GM12878 (cell line): Measurements from ENCODE around the gene SQSTM1. TPM values are rescaled to one million over a fixed set of nuclear protein-coding genes. Genes with fewer than 3 reads are reported as not detected.

Experiments used
- BCL11A ChIP-seq: IDR thresholded peaks from 2 replicates; pipeline ENCODE4 v1.6.1; 2011; ENCODE audit warnings: low read depth, low read length
- CBFB ChIP-seq: IDR thresholded peaks from 2 replicates; pipeline ENCODE4 v1.6.1; 2016; ENCODE audit warnings: antibody characterized with exemption, low read depth
- CBX3 ChIP-seq: fragments of 200-600 bp; sonication (generic); IDR thresholded peaks from 2 replicates; pipeline ENCODE4 v1.6.1; 2016; ENCODE audit warnings: low read depth, borderline replicate concordance
- CHD4 ChIP-seq: fragments of 200-600 bp; sonication (generic); IDR thresholded peaks from 2 replicates; pipeline ENCODE4 v1.6.1; 2016; ENCODE audit warnings: mild to moderate bottlenecking
- CREB1 ChIP-seq: IDR thresholded peaks from 2 replicates; pipeline ENCODE4 v1.6.1; 2012; ENCODE audit warnings: low read depth, mild to moderate bottlenecking, inconsistent platforms
- IKZF2 ChIP-seq, 2 experiments: fragments of 450-650 bp; IDR thresholded peaks; 2 replicates each; pipeline ENCODE4 v1.6.1; 2017; ENCODE audit warnings: mild to moderate bottlenecking in 2 of 2, moderate library complexity in 2 of 2
- KDM1A ChIP-seq: fragments of 200-600 bp; sonication (generic); IDR thresholded peaks from 2 replicates; pipeline ENCODE4 v1.6.1; 2016; ENCODE audit warnings: borderline replicate concordance
- MYC ChIP-seq: IDR thresholded peaks from 2 replicates; pipeline ENCODE4 v1.6.1; 2011; ENCODE audit warnings: mild to moderate bottlenecking, low read length, moderate library complexity, inconsistent platforms; ENCODE audit not compliant: insufficient read depth, insufficient replicate concordance, insufficient read length, severe bottlenecking
- NFYA ChIP-seq: IDR thresholded peaks from 2 replicates; pipeline ENCODE4 v1.6.1; 2011; ENCODE audit warnings: low read depth, mild to moderate bottlenecking, low read length, improper control_type of control experiment, borderline replicate concordance
- PAX5 ChIP-seq: IDR thresholded peaks from 2 replicates; pipeline ENCODE4 v1.6.1; 2011; ENCODE audit warnings: low read depth, low read length, borderline replicate concordance
- POLR2AphosphoS2 ChIP-seq: IDR thresholded peaks from 2 replicates; pipeline ENCODE4 v1.6.1; 2011; ENCODE audit warnings: low read depth, mild to moderate bottlenecking, low read length, improper control_type of control experiment, moderate library complexity
- RCOR1 ChIP-seq: conservative IDR thresholded peaks from 2 replicates; pipeline ENCODE4 v1.6.1; 2012; ENCODE audit warnings: low read depth, low read length, improper control_type of control experiment
- SIN3A ChIP-seq: IDR thresholded peaks from 2 replicates; pipeline ENCODE4 v1.6.1; 2012; ENCODE audit warnings: low read depth, low read length, improper control_type of control experiment
- SP1 ChIP-seq: IDR thresholded peaks from one replicate; pipeline ENCODE4 v1.6.1; 2011; ENCODE audit warnings: low read depth, low read length
- SREBF1 ChIP-seq: IDR thresholded peaks from 2 replicates; pipeline ENCODE4 v1.6.1; 2012; ENCODE audit warnings: mild to moderate bottlenecking, low read length
- SRF ChIP-seq, 2 experiments: IDR thresholded peaks; 2 replicates each; pipeline ENCODE4 v1.6.1; 2011; ENCODE audit warnings: low read depth in 2 of 2, low read length in 2 of 2, mild to moderate bottlenecking in 1 of 2, moderate library complexity in 1 of 2
- STAT1 ChIP-seq: fragments of 450-650 bp; conservative IDR thresholded peaks from 2 replicates; pipeline ENCODE4 v1.6.1; 2014; ENCODE audit warnings: antibody characterized with exemption, mild to moderate bottlenecking
- SUZ12 ChIP-seq: fragments of 200-600 bp; sonication (generic); IDR thresholded peaks from one replicate; pipeline ENCODE4 v1.6.1; 2018; ENCODE audit warnings: antibody characterized with exemption, mild to moderate bottlenecking; ENCODE audit not compliant: unreplicated experiment
- ZNF217 ChIP-seq: fragments of 450-650 bp; IDR thresholded peaks from 2 replicates; pipeline ENCODE4 v1.6.1; 2017; ENCODE audit warnings: antibody characterized with exemption, mild to moderate bottlenecking
- polyA plus RNA-seq, 11 experiments: library from polyadenylated mRNA; depleted of rRNA in 4 of 11; unstranded in 6 of 11; stranded (reverse) in 5 of 11; fragments of >200 nt; fragmentation: Nextera tagmentation in 4 of 11; fragmentation: Illumina TruSeq in 1 of 11; extraction: Ambion mirVana in 4 of 11; extraction: Trizol in 1 of 11; gene quantifications; 1 replicate in 1 of 11; 2 replicates in 10 of 11; pipeline versions ENCODE4 v1.2.1 to v1.2.3, GENCODE V29; 2011 to 2016; ENCODE audit warnings: inconsistent platforms in 2 of 11, missing spikeins in 2 of 11, low read depth in 1 of 11
- total RNA-seq, 4 experiments: library from RNA; depleted of rRNA in 3 of 4; stranded (reverse); fragments of >200 nt in 3 of 4; fragmentation: Illumina TruSeq in 1 of 4; extraction: Trizol in 1 of 4; gene quantifications; 2 replicates each; pipeline versions ENCODE4 v1.2.1 to v1.2.3, GENCODE V29; 2013 to 2021
- TF ChIP-seq, protein P1 (sequence below): IDR thresholded peaks from 2 replicates; pipeline ENCODE4 v1.6.1; 2012; ENCODE audit warnings: low read depth, low read length, improper control_type of control experiment
- TF ChIP-seq, protein P2 (sequence below): fragments of 450-650 bp; IDR thresholded peaks from 2 replicates; pipeline ENCODE4 v1.6.1; 2017; ENCODE audit warnings: antibody characterized with exemption, mild to moderate bottlenecking, moderate library complexity
- TF ChIP-seq, protein P3 (sequence below): fragments of 450-650 bp; IDR thresholded peaks from 2 replicates; pipeline ENCODE4 v1.6.1; 2017; ENCODE audit warnings: mild to moderate bottlenecking, low read depth, inconsistent platforms; ENCODE audit not compliant: poor library complexity, severe bottlenecking
- TF ChIP-seq, protein P4 (sequence below): fragments of 450-650 bp; IDR thresholded peaks from 2 replicates; pipeline ENCODE4 v1.6.1; 2014; ENCODE audit warnings: mild to moderate bottlenecking

The SQSTM1 gene
- total and polyA plus RNA-seq, 10 of the 15 experiments (the other 5 are each of a cell fraction or from before 2014, with no cell fraction given), result 6.3 to 138 (median 62.1) TPM

DNA sequence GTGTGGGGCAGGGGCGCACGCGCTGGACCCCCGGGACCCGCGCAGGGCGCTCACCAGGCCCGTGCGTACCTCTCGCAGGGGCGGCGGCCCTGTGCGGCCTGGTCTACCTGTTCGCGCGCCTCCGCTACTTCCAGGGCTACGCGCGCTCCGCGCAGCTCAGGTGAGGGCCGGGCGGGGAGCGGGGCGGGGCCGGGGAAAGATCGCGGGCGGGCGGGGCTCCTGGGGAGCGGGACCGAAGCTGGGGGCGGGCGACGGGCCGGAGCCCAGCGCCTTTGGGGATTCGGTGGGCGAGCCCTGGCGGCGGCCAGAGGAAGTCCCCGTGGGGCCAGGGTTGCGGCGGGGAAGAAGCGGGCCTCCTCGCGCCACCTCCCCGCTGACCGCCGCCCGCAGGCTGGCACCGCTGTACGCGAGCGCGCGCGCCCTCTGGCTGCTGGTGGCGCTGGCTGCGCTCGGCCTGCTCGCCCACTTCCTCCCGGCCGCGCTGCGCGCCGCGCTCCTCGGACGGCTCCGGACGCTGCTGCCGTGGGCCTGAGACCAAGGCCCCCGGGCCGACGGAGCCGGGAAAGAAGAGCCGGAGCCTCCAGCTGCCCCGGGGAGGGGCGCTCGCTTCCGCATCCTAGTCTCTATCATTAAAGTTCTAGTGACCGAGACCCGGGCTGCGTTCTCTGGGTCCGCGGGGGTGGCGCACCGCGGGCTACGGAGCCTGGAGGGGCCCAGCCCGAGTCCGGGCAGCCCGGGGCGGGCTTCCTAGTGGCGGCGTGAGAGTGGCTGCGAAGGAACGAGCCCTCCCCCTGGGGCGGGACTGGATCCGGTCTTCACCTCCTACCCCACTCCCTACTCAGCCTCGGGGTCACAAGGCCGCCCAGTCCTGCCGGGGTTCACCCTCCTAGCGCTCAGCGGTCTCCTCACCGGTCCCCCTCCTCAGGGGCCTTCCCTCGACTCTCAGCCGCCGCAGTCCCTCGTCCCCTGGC is 24.6 kb upstream of the SQSTM1 start (continued):
- TF ChIP-seq NFYA, result no peak
- no peak for TF ChIP-seq RCOR1
- TF ChIP-seq STAT1, result no peak
- TF ChIP-seq KDM1A, result no peak
- TF ChIP-seq POLR2AphosphoS2, result peak; percentile 87
- no peak for TF ChIP-seq SUZ12
- peak; percentile 20; the same call in 1 of the 2 replicates for TF ChIP-seq PAX5
- TF ChIP-seq CHD4, result no peak
- no peak for TF ChIP-seq BCL11A
- TF ChIP-seq, protein P1, sequence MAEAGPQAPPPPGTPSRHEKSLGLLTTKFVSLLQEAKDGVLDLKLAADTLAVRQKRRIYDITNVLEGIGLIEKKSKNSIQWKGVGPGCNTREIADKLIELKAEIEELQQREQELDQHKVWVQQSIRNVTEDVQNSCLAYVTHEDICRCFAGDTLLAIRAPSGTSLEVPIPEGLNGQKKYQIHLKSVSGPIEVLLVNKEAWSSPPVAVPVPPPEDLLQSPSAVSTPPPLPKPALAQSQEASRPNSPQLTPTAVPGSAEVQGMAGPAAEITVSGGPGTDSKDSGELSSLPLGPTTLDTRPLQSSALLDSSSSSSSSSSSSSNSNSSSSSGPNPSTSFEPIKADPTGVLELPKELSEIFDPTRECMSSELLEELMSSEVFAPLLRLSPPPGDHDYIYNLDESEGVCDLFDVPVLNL, result no peak
- TF ChIP-seq, protein P2, sequence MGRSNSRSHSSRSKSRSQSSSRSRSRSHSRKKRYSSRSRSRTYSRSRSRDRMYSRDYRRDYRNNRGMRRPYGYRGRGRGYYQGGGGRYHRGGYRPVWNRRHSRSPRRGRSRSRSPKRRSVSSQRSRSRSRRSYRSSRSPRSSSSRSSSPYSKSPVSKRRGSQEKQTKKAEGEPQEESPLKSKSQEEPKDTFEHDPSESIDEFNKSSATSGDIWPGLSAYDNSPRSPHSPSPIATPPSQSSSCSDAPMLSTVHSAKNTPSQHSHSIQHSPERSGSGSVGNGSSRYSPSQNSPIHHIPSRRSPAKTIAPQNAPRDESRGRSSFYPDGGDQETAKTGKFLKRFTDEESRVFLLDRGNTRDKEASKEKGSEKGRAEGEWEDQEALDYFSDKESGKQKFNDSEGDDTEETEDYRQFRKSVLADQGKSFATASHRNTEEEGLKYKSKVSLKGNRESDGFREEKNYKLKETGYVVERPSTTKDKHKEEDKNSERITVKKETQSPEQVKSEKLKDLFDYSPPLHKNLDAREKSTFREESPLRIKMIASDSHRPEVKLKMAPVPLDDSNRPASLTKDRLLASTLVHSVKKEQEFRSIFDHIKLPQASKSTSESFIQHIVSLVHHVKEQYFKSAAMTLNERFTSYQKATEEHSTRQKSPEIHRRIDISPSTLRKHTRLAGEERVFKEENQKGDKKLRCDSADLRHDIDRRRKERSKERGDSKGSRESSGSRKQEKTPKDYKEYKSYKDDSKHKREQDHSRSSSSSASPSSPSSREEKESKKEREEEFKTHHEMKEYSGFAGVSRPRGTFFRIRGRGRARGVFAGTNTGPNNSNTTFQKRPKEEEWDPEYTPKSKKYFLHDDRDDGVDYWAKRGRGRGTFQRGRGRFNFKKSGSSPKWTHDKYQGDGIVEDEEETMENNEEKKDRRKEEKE, result 0 out of 2 replicates have a peak, but pooled peaks have one; percentile 52
- no peak for TF ChIP-seq MYC
- no peak for TF ChIP-seq SRF (IDR thresholded peaks at IDR 0.05; ENCODE audit: low read depth in 2 of 2, low read length in 2 of 2)
- TF ChIP-seq, protein P3, sequence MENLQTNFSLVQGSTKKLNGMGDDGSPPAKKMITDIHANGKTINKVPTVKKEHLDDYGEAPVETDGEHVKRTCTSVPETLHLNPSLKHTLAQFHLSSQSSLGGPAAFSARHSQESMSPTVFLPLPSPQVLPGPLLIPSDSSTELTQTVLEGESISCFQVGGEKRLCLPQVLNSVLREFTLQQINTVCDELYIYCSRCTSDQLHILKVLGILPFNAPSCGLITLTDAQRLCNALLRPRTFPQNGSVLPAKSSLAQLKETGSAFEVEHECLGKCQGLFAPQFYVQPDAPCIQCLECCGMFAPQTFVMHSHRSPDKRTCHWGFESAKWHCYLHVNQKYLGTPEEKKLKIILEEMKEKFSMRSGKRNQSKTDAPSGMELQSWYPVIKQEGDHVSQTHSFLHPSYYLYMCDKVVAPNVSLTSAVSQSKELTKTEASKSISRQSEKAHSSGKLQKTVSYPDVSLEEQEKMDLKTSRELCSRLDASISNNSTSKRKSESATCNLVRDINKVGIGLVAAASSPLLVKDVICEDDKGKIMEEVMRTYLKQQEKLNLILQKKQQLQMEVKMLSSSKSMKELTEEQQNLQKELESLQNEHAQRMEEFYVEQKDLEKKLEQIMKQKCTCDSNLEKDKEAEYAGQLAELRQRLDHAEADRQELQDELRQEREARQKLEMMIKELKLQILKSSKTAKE, result no peak
- no peak for TF ChIP-seq SREBF1
- TF ChIP-seq, protein P4, sequence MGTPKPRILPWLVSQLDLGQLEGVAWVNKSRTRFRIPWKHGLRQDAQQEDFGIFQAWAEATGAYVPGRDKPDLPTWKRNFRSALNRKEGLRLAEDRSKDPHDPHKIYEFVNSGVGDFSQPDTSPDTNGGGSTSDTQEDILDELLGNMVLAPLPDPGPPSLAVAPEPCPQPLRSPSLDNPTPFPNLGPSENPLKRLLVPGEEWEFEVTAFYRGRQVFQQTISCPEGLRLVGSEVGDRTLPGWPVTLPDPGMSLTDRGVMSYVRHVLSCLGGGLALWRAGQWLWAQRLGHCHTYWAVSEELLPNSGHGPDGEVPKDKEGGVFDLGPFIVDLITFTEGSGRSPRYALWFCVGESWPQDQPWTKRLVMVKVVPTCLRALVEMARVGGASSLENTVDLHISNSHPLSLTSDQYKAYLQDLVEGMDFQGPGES, result 0 out of 2 replicates have a peak, but pooled peaks have one; percentile 42
- no peak; the same call in 1 of the 2 replicates for TF ChIP-seq CREB1
- no peak for TF ChIP-seq IKZF2 (IDR thresholded peaks at IDR 0.05)
- TF ChIP-seq ZNF217, result peak; percentile 50
- TF ChIP-seq SP1, result peak; percentile 8
- TF ChIP-seq SIN3A, result 0 out of 2 replicates have a peak, but pooled peaks have one; percentile 47
- TF ChIP-seq CBX3, result no peak
- no peak for TF ChIP-seq CBFB
